ENCODE results near the gene PAGE2. TPM values are rescaled to one million over a fixed set of nuclear protein-coding genes. Genes with fewer than 3 reads are reported as not detected.
"Not testable (repeated sequence)": the region's sequence is repeated elsewhere in the genome, so short reads cannot be mapped to it uniquely, and the experiment has no call there.

Gene PAGE2
- total RNA-seq, 2 donors from 2014 or later: not detected

DNA sequence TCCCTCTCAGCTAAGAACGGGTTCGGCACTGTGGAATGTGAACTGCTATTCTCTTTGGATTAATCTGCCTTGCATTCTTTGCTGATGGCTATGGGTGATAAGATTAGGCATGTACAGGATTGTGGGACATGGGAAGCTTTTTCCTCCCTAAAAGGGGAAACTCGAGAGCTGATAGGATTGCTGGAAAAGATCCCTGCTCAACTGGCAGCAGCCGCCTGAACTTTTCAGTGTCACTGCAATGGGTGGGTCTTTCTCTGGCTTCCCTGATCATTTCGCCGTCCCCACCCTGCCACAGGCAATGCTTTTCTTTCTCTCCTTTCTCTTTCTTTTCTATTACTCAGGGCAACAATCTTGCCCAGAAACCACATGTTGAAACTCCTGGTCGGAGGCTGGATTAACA is 20.5 kb downstream of the PAGE2 start:
- Mint-ChIP-seq H3K27me3 (no peaks in the 10 kb centered on the region), H3K9me3 (no peaks in the 10 kb centered on the region), H3K4me3 (no peak overlapping the region), H3K27ac (no peak overlapping the region), H3K4me1 (no peaks in the 10 kb centered on the region), H3K36me3 (ENCODE audit: low read depth) (no peaks in the 10 kb centered on the region)
- no peak for ATAC-seq (replicated peaks)

DNA sequence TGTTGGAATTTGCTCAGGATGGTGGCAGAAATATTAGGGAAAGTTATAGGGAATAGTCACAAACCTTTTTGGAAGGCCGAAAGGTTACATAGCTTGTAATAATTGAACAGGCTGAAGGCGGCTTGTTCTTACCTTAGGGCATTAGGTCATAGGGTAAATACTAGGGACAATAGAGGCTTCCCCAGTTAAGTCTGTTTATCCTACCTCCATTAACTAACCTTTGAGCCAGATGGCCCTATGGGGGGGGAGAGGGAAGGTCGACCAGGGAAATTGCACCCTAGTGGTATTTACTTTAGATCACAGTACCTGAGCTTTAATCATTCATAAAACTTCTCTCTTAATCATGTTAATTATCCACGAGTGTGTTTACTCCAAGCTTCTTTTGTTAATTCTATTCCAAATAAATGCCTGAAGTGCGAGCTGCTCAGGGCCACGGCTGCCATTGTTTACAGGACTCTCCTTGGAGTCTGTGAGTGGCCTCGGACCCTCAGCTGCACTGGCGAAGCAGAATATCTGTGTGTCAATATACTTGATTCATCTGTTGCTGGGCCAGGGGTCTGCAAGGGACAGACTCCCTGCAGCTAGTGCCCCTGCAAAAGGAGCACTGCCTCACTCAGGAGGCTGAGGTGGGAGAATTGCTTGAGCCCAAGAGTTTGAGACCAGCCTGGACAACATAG is 22.9 kb downstream of the PAGE2 start:
- no peaks in the 10 kb centered on the region for H3K9me3 Mint-ChIP-seq
- H3K27ac Mint-ChIP-seq: no peak overlapping the region
- H3K36me3 Mint-ChIP-seq (ENCODE audit: low read depth): no peaks in the 10 kb centered on the region
- no peak for ATAC-seq (replicated peaks)
- no peaks in the 10 kb centered on the region for H3K4me1 Mint-ChIP-seq
- no peaks in the 10 kb centered on the region for H3K27me3 Mint-ChIP-seq
- H3K4me3 Mint-ChIP-seq: no peak overlapping the region

DNA sequence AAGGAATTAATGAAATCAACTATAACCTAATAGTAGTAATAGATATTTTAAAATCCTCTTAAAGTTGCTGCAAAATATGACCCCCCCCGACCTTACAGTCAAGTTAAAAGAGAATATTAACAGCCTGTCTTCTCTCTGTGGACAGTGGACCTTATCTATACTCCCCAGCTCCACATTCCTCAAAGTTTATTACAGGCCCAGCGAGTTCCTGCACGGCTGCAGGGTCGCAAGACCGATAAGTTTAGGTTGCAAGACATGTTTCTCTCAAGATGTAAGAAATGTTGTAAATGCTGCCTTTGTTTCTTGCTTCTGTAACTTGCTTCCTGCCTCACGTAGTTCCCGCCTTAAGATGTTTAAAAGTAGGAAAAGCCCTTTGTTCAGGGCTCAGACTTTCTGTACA is 27.8 kb downstream of the PAGE2 start:
- not testable (repeated sequence) for H3K36me3 Mint-ChIP-seq (ENCODE audit: low read depth); ATAC-seq (replicated peaks); H3K9me3 Mint-ChIP-seq; H3K27ac Mint-ChIP-seq; H3K27me3 Mint-ChIP-seq; H3K4me3 Mint-ChIP-seq
- H3K4me1 Mint-ChIP-seq: peaks cover 18% of the 10 kb centered on the region

DNA sequence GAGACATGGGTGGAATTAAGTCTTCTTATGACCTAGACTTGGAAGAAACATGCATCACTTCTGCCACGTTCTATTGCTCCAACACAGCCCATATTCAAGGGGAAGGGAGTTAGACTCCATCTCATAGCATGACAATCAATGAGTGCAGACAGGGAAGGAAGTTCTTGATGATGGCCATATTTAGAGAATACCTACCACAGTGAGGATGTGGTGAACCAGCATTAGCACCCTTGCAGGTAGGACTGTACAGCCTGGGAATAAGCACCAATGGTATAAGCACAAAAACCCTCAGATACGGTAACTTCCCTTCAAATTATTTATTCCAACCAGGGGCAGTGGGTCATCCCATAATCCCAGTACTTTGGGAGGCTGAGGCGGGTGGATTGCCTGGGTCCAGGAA is 29.8 kb downstream of the PAGE2 start:
- Mint-ChIP-seq H3K27me3 (no peaks in the 10 kb centered on the region), H3K4me1 (peaks cover 18% of the 10 kb centered on the region)

DNA sequence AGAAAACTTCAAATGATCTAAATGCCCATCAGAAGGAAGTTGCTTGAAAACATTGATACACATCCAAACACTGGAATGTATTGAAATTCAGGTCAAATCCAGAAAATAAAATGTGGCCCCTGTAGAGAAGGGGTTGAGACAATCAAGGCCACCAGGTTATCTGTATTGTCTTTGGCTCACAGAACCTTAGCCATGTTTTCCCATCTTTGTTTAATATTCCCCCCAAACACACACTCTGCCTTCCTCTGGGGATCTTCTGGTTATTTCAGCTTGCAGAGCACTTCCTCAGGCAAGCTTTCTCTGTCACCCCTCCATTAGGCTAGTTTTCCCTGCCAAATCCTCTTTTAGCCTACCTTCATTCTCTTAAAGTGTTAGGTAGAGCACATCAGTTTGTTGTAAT is 30.5 kb downstream of the PAGE2 start:
- H3K27me3 Mint-ChIP-seq: no peaks in the 10 kb centered on the region

More for the DNA sequence above, 29.8 kb downstream of the PAGE2 start:
- ATAC-seq (replicated peaks): no peak
- no peak overlapping the region for H3K4me3 Mint-ChIP-seq
- H3K27ac Mint-ChIP-seq: no peak overlapping the region
- H3K36me3 Mint-ChIP-seq (ENCODE audit: low read depth): no peaks in the 10 kb centered on the region
- no peaks in the 10 kb centered on the region for H3K9me3 Mint-ChIP-seq

DNA sequence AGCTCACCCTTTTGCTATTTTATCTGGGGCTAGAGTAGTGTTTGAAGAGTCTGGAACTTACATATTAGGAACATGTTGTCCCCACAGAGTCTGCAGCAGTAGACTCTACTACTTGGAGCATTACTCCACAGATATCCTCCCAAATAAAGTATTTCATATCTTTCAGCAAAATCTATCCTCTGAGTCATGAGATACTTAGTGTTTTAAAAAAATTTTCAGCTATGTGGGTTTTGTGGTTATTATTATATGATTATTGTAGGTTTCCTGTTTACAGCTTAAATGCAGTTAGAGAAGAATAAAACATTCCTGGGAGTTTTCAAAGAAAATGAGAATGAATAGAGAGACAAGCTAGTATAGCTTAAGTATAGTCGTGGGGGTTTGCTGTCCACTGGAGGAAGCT is 30.9 kb downstream of the PAGE2 start:
- no peaks in the 10 kb centered on the region for H3K27me3 Mint-ChIP-seq
- H3K36me3 Mint-ChIP-seq (ENCODE audit: low read depth): no peaks in the 10 kb centered on the region
- H3K27ac Mint-ChIP-seq: peak overlapping the region; percentile 33
- ATAC-seq (replicated peaks): no peak
- H3K9me3 Mint-ChIP-seq: no peaks in the 10 kb centered on the region
- H3K4me1 Mint-ChIP-seq: peaks cover 18% of the 10 kb centered on the region
- peak overlapping the region; percentile 14 for H3K4me3 Mint-ChIP-seq

More for the DNA sequence above, 30.5 kb downstream of the PAGE2 start:
- Mint-ChIP-seq H3K27ac (no peak overlapping the region), H3K9me3 (no peaks in the 10 kb centered on the region), H3K4me1 (peaks cover 18% of the 10 kb centered on the region), H3K36me3 (ENCODE audit: low read depth) (no peaks in the 10 kb centered on the region), H3K4me3 (peak overlapping the region; percentile 14)
- ATAC-seq (replicated peaks): no peak

DNA sequence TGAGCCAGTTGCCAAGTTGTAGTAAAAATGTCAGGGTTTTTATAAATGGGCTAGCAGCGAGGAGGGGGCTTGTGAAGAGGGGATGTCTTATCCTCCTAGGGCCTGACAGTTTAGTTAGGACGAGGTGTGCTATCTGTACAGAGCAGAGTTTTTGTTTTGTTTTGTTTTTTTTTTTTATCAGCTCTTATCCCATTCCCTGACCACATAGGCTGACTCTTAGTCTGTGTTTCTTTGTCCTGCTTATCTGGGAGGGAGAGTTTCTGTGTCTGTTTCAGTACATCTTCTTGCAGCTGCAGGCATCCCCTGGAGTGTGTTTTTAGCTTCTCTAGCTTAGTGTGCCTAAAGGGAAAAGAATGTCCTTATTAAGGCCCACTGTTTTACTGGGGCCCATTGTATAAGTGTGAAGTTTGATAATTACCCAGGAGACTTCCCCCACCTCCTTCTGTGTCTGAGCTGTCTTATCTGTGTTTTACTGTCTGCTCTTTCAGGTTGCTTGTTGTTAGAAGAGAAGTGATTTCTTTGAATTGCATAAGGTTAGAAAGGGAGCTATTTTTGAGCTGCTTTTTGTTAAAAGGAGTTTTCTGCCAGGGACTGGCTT is 32.0 kb downstream of the PAGE2 start:
- ATAC-seq (replicated peaks): no peak
- peaks cover 18% of the 10 kb centered on the region for H3K4me1 Mint-ChIP-seq
- H3K27ac Mint-ChIP-seq: no peak overlapping the region
- H3K27me3 Mint-ChIP-seq: no peaks in the 10 kb centered on the region
- no peaks in the 10 kb centered on the region for H3K9me3 Mint-ChIP-seq
- no peaks in the 10 kb centered on the region for H3K36me3 Mint-ChIP-seq (ENCODE audit: low read depth)
- H3K4me3 Mint-ChIP-seq: no peak overlapping the region

DNA sequence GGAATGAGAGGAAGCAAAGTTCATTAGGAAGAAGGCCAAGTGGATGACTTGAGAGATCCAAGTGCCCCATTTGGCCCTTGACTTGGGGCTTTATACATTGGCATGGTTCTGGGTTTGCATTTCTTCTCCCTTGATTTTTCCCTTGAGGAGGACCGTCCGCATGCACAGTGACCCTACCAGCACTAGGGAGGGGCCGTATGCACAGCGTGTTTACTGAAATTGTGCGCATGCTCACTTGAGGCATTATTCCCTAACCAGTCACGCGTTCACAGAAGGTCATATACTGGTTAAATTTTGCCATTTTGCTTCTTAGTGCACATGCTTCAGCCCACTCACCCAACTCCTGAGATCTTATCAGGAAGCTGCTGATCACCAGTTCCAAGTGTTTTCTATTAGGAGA is 35.1 kb downstream of the PAGE2 start:
- Mint-ChIP-seq H3K9me3 (no peaks in the 10 kb centered on the region), H3K4me3 (no peak overlapping the region), H3K36me3 (ENCODE audit: low read depth) (no peaks in the 10 kb centered on the region), H3K27me3 (no peaks in the 10 kb centered on the region), H3K4me1 (peaks cover 13% of the 10 kb centered on the region), H3K27ac (no peak overlapping the region)
- ATAC-seq (replicated peaks): no peak

DNA sequence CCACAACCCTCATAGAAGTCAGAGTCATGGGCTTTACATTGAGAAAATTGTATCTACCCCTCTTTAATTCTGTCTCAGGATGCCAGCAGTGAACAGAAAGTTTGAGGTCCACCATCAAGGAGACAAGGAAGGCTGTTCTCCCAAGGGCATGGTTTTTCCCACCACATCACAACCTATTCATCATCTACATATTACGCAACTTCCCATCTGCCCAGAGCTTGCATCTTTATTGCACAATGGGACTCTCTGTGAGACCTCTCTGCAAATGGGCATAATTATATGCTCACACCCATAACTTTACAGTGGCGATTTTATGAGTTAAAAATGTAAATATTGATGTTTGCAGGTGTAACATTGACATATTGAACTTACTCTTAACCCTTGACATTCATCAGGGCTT is 38.9 kb downstream of the PAGE2 start:
- H3K4me3 Mint-ChIP-seq: no peak overlapping the region
- H3K27ac Mint-ChIP-seq: no peak overlapping the region
- H3K4me1 Mint-ChIP-seq: no peaks in the 10 kb centered on the region
- no peaks in the 10 kb centered on the region for H3K27me3 Mint-ChIP-seq
- ATAC-seq (replicated peaks): no peak
- H3K36me3 Mint-ChIP-seq (ENCODE audit: low read depth): no peaks in the 10 kb centered on the region
- H3K9me3 Mint-ChIP-seq: no peaks in the 10 kb centered on the region

DNA sequence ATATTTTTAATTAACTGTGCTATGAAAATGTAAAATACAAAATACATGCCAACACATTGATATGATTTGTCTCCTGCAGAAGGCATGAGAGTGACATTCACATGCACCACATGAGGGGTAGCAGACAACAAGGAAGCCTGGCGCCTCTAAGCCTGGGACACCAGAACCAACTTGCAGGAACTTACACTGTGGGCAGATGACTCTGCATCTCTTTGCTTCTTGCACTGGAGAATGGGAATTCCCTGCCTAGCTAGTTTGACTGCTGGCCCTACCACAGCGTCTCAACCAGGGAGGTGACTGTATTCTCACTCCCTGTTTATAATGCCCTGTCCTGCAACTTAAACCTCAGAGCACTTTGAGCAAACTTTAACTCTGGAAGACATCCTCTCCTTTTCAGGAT is 40.5 kb downstream of the PAGE2 start:
- ATAC-seq (replicated peaks): no peak
- no peaks in the 10 kb centered on the region for H3K9me3 Mint-ChIP-seq
- no peak overlapping the region for H3K27ac Mint-ChIP-seq
- H3K4me1 Mint-ChIP-seq: no peaks in the 10 kb centered on the region
- H3K36me3 Mint-ChIP-seq (ENCODE audit: low read depth): no peaks in the 10 kb centered on the region
- H3K27me3 Mint-ChIP-seq: no peaks in the 10 kb centered on the region
- no peak overlapping the region for H3K4me3 Mint-ChIP-seq

DNA sequence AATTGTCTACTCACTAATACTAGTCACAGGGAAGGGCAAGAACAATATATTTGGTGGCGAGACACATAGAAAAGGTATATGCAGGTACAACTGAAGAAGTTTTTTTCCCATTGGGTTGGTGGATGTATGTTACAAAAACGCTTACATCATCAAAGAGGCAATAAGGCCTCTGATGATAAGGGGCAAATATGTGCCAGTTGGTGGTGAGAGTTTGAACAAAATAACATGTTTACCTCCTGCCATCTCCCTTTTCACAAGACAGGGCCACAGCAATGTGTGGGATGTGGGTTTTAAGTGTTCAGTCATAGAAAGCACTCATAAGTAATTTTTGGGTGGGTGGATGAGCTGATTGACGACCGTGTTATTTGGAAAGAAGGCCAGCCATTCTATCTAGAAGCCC is 41.7 kb downstream of the PAGE2 start:
- no peak for ATAC-seq (replicated peaks)
- H3K4me1 Mint-ChIP-seq: no peaks in the 10 kb centered on the region
- H3K36me3 Mint-ChIP-seq (ENCODE audit: low read depth): no peaks in the 10 kb centered on the region
- no peaks in the 10 kb centered on the region for H3K9me3 Mint-ChIP-seq
- H3K27ac Mint-ChIP-seq: no peak overlapping the region
- no peaks in the 10 kb centered on the region for H3K27me3 Mint-ChIP-seq
- no peak overlapping the region for H3K4me3 Mint-ChIP-seq

DNA sequence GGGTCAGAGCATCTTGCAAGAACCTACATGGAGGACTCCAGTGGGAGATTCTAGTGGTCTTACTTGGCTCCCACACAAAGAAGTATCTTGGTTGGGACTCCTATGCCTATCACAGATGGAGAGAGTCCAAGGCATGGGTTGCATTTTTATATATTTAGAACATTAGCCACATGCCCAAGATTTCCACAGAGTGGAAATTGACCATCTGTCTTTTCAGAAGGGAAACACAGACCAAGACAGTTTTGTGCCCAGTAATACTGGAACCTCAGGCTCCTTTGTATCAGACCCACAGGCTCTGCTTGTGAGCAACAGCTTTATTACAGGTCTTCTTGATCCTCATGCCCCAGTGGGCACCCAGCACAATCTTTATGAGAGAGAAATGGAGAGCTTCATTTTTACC is 43.6 kb downstream of the PAGE2 start:
- no peaks in the 10 kb centered on the region for H3K9me3 Mint-ChIP-seq

DNA sequence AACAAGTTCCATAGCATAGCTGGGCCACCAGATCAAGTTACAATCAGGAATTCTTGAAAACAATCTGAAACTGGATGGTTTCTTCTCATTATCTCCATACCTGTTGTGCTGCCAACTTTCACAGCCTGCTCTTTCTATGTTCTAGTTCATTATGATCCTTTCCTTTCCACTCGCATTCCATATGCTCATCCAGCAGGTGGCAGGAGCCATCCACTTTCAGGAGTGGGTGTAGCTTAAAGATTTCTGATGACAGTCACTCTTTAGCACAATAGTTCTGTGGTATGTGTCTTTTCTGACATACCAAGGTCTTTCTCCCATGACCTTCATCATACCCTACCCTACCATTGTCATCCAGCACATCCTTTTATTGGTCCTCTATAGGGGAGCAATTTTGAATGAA is 46.4 kb downstream of the PAGE2 start:
- H3K4me3 Mint-ChIP-seq: no peak overlapping the region
- H3K9me3 Mint-ChIP-seq: no peaks in the 10 kb centered on the region
- H3K36me3 Mint-ChIP-seq (ENCODE audit: low read depth): no peaks in the 10 kb centered on the region
- H3K27ac Mint-ChIP-seq: no peak overlapping the region
- no peaks in the 10 kb centered on the region for H3K27me3 Mint-ChIP-seq
- H3K4me1 Mint-ChIP-seq: no peaks in the 10 kb centered on the region
- peak; percentile 35 for ATAC-seq (replicated peaks)

More for the DNA sequence above, 43.6 kb downstream of the PAGE2 start:
- Mint-ChIP-seq H3K27ac (no peak overlapping the region), H3K36me3 (ENCODE audit: low read depth) (no peaks in the 10 kb centered on the region), H3K27me3 (no peaks in the 10 kb centered on the region), H3K4me3 (no peak overlapping the region), H3K4me1 (no peaks in the 10 kb centered on the region)
- ATAC-seq (replicated peaks): no peak

DNA sequence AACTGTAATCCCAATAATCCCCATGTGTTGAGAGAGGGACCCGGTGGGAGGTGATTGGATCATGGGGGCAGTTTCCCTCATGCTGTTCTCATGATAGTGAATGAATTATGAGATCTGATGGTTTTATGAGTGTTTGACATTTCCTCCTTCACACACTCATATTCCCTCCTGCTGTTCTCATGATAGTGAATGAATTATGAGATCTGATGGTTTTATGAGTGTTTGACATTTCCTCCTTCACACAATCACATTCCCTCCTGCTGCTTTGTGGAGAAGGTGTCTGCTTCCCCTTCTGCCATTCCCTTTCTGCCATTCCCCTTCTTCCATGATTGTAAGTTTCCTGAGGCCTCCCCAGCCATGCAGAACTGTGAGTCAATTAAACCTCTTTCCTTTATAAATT is 52.0 kb downstream of the PAGE2 start:
- H3K27ac Mint-ChIP-seq; ATAC-seq (replicated peaks); H3K36me3 Mint-ChIP-seq (ENCODE audit: low read depth); H3K9me3 Mint-ChIP-seq; H3K4me3 Mint-ChIP-seq; H3K4me1 Mint-ChIP-seq; H3K27me3 Mint-ChIP-seq: not testable (repeated sequence)
